ENCODE data around the gene KRT83.
"Not testable (repeated sequence)": the region's sequence is repeated elsewhere in the genome, so short reads cannot be mapped to it uniquely, and the experiment has no call there.

KRT83 gene

DNA sequence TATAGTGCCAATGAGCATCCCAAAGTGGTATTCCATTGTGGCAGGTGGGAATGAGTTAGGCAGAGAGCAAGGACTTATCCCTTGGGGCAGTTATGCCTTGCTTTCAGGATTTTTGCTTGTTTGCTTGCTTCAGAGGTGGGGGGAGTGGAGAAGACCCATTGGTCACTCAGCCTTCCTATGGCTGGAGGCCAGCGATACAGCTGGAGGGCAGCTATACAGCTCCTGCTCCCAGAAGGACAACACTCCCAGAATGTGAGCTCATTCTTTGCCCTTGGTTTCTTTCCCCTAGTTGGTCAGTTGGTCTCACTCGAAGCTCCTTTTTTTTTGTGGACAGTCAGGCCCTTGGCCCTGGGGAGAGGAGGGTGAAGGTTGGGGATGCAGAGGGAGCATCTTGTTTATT lies 14.5 kb downstream of the KRT83 start:
- DNase-seq (ENCODE audit: low read depth) = no peak
- TF ChIP-seq, protein P1, sequence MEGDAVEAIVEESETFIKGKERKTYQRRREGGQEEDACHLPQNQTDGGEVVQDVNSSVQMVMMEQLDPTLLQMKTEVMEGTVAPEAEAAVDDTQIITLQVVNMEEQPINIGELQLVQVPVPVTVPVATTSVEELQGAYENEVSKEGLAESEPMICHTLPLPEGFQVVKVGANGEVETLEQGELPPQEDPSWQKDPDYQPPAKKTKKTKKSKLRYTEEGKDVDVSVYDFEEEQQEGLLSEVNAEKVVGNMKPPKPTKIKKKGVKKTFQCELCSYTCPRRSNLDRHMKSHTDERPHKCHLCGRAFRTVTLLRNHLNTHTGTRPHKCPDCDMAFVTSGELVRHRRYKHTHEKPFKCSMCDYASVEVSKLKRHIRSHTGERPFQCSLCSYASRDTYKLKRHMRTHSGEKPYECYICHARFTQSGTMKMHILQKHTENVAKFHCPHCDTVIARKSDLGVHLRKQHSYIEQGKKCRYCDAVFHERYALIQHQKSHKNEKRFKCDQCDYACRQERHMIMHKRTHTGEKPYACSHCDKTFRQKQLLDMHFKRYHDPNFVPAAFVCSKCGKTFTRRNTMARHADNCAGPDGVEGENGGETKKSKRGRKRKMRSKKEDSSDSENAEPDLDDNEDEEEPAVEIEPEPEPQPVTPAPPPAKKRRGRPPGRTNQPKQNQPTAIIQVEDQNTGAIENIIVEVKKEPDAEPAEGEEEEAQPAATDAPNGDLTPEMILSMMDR (conservative IDR thresholded peaks at IDR 0.05; ENCODE audit: low read depth, low read length) = no peak
- no peak overlapping the region for H3K4me3 ChIP-seq (ENCODE audit: low read length)

DNA sequence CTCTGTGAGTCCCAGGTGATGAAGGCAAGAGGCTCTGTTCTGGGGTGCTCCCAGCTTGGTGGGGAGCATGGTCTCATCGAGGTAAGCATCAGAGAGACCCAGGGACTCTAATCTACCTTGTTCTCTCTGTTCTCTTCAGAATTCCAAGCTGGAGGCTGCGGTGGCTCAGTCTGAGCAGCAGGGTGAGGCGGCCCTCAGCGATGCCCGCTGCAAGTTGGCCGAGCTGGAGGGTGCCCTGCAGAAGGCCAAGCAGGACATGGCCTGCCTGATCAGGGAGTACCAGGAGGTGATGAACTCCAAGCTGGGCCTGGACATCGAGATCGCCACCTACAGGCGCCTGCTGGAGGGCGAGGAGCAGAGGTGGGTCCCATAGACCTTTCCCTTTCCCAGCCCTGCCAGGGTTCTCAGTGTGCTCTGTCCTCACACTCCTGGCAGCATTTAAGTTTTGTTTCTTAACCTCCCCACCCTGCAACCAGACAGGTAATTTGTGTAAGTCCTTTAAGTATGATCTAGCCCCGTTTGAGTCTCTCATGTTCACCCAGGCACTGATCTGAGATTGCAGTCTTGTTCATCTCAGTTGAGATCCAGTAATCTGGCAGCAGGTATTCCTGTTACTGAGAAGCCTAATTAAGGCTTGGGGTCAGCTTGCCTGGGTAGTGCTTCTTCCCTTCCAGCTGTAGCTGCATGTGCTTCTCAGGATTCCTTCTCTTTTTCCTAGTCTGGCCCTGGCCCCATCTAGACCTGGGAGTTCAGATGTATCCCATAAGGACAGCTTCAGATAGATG lies 15.1 kb downstream of the KRT83 start:
- H3K4me3 ChIP-seq (ENCODE audit: low read length) = no peak overlapping the region
- DNase-seq (ENCODE audit: low read depth) = no peak
- TF ChIP-seq, protein P1 (conservative IDR thresholded peaks at IDR 0.05; ENCODE audit: low read depth, low read length) = peak; percentile 41

DNA sequence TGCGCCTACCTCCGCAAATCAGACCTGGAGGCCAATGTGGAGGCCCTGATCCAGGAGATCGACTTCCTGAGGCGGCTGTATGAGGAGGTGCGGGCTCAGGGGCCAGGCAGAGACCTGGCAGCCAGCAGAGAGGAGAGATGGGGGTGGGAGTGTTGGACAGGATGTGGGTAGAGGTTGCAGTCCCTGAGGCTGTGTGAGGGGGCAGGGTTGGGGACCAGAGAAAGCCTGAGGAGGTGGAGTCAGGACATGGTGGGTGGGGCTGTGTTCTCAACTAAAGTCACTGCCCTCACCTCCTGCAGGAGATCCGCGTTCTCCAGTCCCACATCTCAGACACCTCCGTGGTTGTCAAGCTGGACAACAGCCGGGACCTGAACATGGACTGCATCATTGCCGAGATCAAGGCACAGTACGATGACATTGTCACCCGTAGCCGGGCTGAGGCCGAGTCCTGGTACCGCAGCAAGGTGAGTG lies 16.2 kb downstream of the KRT83 start:
- not testable (repeated sequence) for H3K4me3 ChIP-seq (ENCODE audit: low read length); DNase-seq (ENCODE audit: low read depth)

DNA sequence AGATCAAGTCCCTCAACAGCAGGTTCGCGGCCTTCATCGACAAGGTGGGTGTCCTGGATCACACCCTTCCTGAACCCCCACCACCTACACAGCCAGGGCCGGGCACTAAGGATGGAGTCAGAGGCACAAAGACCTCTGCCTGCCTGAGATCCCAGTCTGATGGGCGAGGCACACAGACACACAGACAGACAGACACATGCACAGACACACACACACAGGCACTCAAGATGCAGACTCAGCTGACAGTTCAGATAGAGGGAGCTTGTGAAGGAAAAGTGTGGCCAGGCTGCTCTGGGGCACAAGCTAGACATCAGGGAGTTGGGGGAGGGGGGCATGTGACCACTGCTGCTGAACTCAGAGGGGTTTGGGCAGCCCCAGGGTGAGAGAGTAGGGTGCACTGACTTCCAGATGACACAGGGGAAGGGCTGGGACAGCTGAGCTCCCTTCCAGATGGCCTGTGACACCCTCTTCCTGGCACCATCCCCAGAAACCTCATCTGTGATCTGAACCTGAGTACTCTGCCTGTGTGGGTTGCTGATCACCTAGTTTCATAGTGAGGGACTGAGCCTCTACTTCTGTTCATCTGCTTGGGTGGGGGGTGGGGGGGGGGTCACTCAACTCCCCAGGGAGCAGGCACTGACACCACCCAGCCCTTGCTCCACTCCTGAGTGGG lies 18.8 kb downstream of the KRT83 start:
- DNase-seq (ENCODE audit: low read depth); H3K4me3 ChIP-seq (ENCODE audit: low read length): not testable (repeated sequence)

DNA sequence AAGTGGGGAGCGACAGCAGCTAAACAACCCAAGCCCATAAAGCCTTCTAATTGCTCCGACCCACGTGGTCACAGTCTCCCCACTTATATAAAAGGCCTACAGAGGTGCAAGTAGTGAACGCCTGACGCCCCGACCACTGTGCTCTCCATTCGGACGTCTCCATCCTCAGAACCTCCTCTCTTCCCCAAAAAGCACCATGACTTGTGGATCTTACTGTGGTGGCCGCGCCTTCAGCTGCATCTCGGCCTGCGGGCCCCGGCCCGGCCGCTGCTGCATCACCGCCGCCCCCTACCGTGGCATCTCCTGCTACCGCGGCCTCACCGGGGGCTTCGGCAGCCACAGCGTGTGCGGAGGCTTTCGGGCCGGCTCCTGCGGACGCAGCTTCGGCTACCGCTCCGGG lies 19.5 kb downstream of the KRT83 start:
- not testable (repeated sequence) for H3K4me3 ChIP-seq (ENCODE audit: low read length); DNase-seq (ENCODE audit: low read depth)

DNA sequence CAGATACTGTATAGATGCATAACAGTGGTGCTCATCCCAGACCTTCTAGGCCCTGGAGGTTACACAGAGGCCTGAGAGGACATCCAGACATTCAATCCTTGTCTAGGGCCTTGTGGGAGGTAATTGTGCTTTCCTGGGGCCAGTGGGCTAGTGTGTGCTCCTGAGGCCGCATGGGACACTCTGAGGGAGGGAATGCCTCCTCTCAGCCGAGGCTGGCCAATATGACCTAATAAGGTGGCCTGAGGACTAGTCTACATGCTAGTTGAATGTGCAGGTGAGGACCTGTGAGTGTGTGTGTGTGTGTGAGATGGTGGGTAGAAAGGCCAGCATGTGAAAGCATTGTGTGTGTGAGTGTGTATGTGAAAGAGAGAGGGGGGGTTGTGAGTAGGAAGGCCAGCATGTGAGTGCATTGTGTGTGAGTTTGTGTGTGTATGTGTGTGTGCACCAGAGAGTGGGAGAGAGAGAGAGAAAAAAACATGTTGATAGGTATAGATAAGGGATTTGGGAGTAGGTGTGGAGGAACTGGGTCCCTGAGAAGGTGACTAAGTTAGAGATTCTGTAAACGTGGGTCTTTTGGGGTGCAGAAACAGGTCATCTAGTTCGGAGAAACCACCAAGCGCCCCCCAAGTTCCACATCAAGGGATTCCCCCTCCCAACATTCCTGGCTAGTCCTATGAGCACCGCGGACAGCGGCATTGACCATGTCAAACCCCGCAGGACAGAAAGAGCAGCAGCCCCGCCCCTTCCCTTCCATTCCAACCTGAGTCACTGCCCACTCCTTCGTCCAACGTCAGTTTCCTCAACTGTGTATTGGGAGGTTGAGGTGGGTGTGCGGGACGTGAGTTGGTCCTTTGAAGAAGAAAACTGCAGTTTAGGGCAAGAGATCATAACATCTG lies 20.2 kb downstream of the KRT83 start:
- no peak for DNase-seq (ENCODE audit: low read depth)
- TF ChIP-seq, protein P1 (conservative IDR thresholded peaks at IDR 0.05; ENCODE audit: low read depth, low read length) = no peak

DNA sequence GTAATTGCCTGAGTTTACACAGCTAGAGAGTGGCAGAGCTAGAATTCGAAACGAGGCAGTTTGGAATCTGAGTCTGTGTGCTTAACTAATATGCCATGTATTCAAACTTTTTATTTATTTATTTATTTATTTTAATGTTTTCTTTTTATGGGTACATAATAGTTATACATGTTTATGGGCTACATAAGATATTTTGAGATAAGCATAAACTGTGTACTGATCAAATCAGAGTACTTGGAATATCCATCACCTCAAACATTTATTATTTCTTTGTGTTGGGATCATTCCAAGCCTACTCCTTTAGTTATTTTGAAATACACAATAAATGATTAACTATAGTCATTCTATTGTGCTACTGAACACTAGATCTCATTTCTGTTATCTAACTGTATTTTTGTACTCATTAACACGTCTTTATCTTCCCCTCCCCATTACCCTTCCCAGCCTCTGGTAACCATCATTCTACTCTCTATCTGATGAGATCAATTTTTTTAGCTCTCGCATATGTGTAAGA lies 22.5 kb downstream of the KRT83 start:
- TF ChIP-seq, protein P1 (conservative IDR thresholded peaks at IDR 0.05; ENCODE audit: low read depth, low read length) = no peak
- H3K4me3 ChIP-seq (ENCODE audit: low read length) = no peak overlapping the region
- no peak for DNase-seq (ENCODE audit: low read depth)

More for the DNA sequence above, 20.2 kb downstream of the KRT83 start:
- H3K4me3 ChIP-seq (ENCODE audit: low read length) = no peak overlapping the region

DNA sequence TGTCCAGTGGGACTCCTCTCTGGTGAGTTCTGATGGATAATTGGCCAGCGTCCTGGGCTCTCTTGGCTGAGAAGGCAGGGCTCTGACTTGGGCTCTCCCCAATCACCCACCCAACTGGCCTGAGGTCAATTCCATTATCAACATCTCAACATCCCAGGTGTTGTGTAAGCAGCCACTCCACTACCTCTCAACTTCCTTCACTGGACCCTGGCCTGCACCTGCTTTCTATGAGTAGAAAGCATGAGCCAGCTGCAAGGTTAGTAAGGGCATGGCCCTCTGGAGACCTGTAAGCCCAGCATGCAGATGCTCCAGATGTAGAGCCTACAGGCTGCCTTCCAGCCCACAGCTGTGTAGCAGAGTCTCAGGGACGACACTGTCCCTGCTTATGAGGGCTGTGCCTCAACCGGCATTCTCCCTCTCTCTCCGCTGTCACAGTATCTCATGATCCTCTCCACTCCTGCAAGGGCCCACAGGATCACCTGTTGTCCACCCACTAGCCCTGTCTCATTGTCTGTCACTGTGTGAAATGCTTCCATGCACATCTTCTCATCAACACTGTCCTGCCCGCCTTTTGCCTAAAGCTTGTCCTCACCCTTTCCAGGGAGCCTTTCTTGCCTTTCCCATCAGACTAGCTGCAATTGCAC lies 24.5 kb downstream of the KRT83 start:
- no peak for DNase-seq (ENCODE audit: low read depth)
- TF ChIP-seq, protein P1 (conservative IDR thresholded peaks at IDR 0.05; ENCODE audit: low read depth, low read length) = no peak

More for the DNA sequence above, 24.5 kb downstream of the KRT83 start:
- H3K4me3 ChIP-seq (ENCODE audit: low read length) = no peak overlapping the region

Measured in retinal pigment epithelial cell (primary cell).